T-helper 2 cell (primary cell): Measurements from ENCODE around the gene GPR15LG.

Experiments
- DNase-seq, 5 experiments: peaks; one replicate each; pipeline versions ENCODE4 v3.0.0 to v3.0.0-alpha.2; 2012 to 2022

Gene GPR15LG

GRCh38 chr10:84194424-84195043 lies 20.9 kb downstream of the GPR15LG start, which contains the start of gene CDHR1:
TSS of gene CDHR1 (plus strand) at chr10:84194537. CDS start at chr10:84194761, 224 bp downstream.
- peak in 3 of 5 experiments; percentile 18 to 55 (median 33) for DNase-seq

- DNase-seq: no peak
Measured at GRCh38 chr10:84195044-84195830, 21.6 kb downstream of the GPR15LG start.

- peak in 1 of 5 experiments; percentile 31 for DNase-seq
Measured at GRCh38 chr10:84196083-84196482, 22.5 kb downstream of the GPR15LG start.

DNA sequence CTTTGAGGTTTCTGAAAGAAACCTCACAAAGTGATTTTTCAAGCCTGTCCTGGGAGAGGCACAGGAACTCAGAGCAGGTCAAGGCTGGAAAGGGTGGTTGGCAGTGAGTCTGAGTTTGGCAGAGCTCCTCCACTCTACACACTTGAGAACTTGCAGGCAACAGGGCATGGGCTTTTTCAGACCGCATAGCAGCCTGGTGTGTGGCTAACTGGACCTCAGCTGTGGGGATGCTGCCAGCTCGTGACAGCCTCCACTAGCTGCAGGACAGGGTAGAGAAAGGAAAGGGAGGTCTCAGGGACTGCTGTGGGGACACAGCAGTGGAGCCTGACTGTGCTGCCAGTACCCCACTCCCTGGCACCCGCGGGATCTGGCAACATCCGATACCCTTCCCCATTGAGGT lies 23.3 kb downstream of the GPR15LG start:
- DNase-seq: no peak

GRCh38 chr10:84197643-84198042 lies 24.0 kb downstream of the GPR15LG start:
- DNase-seq: no peak

DNA sequence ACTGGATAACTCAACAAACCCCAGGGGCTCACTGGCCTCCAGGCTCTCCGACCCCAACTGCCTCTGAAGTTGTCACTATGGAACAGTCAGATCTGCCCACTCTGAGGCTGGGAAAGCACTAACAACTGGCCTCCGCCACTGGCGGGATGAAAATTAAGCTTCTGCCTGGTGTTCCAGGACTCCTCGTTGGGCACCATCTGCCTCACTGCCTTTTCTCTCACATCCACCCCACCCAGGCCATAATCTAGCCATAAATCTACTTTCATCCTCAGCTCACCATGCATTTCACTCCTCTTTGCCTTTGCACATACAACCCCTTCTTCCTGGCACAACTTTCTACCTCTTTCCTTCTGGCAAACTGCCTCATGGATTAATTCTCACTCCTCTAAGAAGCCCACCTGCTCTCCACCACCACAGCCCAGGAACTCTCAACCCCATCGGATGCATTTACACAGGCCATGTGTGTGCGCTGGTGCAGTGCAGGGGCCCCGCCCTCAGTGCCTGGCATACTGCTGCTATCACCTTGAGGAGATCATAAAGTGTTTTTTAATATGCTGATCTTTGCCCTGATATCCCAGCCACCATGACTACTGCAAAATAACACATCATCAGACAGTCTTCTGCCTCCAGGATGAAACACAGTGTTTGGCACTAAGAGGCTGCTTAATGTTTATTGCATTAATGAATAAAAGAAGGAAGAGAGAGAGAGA lies 24.8 kb downstream of the GPR15LG start:
- DNase-seq: no peak

DNA sequence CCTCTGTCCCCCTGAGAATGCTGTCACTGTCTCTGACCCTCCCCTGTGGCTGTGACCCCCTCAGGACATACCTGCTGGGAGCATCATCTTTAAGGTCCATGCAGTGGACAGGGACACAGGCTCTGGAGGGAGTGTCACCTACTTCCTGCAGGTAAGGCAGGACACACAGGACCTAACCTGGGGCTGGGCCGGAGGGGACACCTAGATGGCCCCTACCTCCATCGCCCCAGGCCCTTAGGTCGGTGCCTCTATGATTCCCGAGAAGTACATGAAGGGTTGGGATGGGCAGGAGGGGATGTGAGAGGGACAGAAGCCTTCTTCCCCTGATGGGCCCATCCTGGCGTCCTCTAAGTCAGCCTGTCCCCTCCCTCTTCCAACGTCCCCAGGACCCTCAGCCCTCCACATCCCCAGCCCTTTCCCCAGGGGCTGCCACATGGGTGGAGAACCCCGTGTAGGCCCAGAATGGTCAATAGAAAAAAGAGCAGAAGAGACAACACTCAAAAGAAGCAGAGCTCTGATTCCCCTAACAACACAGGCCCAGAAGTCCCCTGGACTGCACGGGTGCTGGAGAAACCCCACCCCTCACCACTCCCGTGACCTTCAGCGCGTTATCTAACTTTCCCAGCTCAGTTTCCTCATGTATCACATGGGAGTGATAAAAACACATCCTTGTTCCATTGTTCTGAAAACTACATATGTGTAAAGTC lies 27.1 kb downstream of the GPR15LG start:
- no peak for DNase-seq

GRCh38 chr10:84201244-84201606 lies 27.6 kb downstream of the GPR15LG start:
- DNase-seq: no peak

DNA sequence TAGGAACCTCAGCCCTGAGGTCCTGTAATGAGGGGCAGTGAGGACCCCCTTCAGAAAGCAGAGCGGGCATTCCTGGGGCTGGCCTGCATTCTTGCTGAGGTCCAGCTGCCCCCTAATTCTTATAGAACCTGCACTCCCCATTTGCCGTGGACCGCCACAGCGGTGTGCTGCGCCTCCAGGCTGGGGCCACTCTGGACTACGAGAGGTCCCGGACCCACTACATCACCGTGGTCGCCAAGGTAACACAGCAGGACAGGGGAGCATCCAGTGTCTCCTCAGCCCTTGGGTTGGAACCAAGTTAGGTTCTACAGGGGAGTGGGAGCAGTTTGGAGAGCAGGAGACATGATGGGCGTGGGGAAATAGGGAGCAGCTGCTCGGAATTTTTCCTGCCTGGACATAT lies 28.1 kb downstream of the GPR15LG start:
- DNase-seq: no peak

- DNase-seq: no peak
Measured at GRCh38 chr10:84202349-84202748, 28.7 kb downstream of the GPR15LG start.

GRCh38 chr10:84204122-84204521 lies 30.5 kb downstream of the GPR15LG start:
- DNase-seq: no peak

DNA sequence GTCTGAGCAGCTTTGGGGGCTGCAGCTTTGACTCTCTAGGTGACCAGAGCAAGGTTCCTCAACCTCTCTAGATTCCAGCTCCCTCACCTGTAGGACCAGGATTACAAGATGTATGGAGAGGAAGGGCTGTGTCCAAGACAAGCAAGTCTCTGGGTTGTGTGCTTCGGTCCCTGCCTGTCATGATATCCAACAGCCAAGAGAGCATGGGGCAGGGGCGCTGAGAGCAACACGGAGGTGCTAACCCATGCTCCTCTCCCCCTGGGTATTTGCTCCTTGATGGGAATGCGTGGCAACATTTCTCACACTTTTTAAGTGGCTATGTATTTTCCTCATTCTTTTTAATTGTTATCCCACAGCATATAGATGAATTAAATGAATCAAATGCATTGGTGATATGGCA lies 31.0 kb downstream of the GPR15LG start:
- no peak for DNase-seq

- DNase-seq: peak in 4 of 5 experiments; percentile 21 to 57 (median 44)
Measured at GRCh38 chr10:84205049-84205852, 31.6 kb downstream of the GPR15LG start.

DNA sequence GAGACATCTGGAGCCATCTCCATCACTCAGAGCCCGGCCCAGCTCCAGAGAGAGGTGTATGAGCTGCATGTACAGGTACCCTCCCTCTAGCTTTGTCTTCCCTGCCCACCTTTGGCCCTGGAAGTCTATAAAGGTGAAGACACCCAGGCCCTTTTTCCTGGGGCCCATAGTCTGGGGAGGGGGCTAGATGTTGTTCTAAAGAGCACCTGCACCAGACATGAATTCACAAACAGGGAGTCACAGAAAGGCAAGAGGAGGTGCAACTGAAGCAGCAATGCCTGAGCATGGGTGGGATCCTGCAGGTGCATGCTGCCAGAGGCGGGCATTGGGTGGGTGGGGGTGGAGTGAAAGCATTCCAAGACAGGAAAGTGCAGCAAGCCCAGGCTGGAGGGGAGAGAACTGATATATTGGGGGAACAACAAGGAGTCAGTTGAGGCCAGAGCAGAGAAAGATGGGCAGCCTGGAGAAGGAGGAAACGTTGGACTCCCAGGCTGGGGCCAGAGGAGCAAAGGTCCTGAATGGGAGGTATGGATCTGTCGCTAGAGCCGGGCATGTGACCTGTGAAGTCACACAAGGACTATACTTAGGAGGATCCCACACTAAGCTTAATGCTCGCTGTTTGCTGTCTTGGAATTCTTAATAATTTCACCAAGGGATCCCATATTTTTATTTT lies 32.4 kb downstream of the GPR15LG start:
- no peak for DNase-seq

- DNase-seq: no peak
Measured at GRCh38 chr10:84208023-84208422, 34.4 kb downstream of the GPR15LG start.

DNA sequence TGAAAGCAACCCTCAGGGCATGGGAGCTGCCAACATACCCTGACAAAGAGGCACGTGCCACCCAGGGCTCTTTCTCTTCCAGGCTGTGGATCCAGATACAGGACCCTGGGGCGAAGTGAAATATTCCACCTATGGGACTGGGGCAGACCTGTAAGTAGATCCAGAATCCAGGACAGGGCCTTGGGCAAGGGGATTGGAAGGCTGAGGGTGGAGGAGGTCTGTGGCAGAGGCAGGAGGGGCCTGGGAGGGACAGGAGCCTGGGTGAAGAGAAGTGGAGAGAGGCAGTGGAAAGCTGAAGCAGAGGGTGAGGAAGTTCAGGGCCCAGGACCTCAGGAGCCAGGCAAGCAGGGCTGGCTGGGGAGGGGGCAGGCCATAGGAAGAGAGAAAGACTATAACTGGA lies 38.0 kb downstream of the GPR15LG start:
- DNase-seq: no peak

- DNase-seq: no peak
Measured at GRCh38 chr10:84212014-84212413, 38.4 kb downstream of the GPR15LG start.

DNA sequence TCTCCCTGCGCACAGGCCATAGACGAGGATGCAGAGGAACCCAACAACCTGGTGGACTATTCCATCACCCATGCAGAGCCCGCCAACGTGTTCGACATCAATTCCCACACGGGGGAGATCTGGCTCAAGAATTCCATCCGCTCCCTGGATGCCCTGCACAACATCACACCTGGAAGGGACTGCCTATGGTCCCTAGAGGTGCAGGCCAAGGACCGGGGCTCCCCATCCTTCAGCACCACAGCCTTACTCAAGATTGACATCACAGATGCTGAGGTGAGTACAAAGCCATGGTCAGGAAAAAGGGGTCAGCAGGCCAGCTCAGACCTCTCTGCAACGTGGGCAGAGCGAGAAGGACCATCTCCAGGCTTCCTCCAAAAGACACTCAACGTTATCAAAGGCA lies 39.5 kb downstream of the GPR15LG start:
- DNase-seq: no peak

DNA sequence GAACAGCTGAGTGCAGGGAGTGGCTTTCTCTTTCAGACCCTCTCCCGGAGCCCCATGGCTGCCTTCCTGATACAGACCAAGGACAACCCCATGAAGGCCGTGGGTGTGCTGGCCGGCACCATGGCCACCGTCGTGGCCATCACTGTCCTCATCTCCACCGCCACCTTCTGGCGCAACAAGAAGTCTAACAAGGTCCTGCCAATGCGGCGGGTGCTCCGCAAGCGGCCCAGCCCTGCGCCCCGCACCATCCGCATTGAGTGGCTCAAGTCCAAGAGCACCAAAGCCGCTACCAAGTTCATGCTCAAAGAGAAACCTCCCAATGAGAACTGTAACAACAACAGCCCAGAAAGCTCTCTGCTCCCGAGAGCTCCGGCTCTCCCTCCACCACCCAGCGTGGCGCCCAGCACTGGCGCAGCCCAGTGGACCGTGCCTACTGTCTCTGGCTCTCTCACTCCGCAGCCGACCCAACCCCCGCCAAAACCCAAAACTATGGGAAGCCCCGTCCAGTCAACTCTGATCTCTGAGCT lies 40.5 kb downstream of the GPR15LG start:
- no peak for DNase-seq

- DNase-seq: peak in 1 of 5 experiments; percentile 35
Measured at GRCh38 chr10:84214612-84215235, 41.1 kb downstream of the GPR15LG start.

DNA sequence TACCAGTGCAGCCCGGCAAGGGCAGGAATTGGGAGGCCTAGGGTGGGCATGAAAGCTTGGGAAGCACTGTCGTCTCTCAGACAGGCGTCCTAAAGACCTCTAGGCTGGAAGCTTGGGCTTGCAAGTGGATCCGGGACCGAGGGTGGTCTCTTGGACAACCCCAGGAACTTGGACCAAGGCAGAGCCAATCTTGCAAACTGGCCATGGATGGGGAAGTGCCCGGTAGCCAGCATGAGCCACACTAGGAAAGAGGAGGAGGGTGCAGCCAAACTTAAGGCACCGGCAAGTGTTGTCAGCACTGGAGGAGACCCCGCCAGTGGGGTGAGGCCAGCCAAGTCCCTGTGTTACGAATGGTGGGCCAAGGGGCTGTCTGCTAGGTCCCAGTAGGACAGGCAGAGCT lies 43.2 kb downstream of the GPR15LG start:
- DNase-seq: no peak
